Ovary (tissue), 3 donors: Measurements from ENCODE around the gene CAMSAP1.
"Not testable (repeated sequence)": the region's sequence is repeated elsewhere in the genome, so short reads cannot be mapped to it uniquely, and the experiment has no call there.

Experiments
- CTCF ChIP-seq, 3 donors: fragments of 450-650 bp in 2 of 3; fragments of 200-600 bp in 1 of 3; IDR thresholded peaks; one replicate each; pipeline versions ENCODE4 v1.5.1 to v1.8.0; 2016 to 2022; ENCODE audit warnings: antibody characterized with exemption in 3 of 3, mild to moderate bottlenecking in 1 of 3
- EP300 ChIP-seq: sonication (generic); formaldehyde crosslinking; IDR thresholded peaks from one replicate; pipeline ENCODE4 v1.6.1; 2017; ENCODE audit warnings: antibody characterized with exemption
- POLR2A ChIP-seq: fragments of 450-650 bp; IDR thresholded peaks from one replicate; pipeline ENCODE4 v1.6.1; 2017; ENCODE audit warnings: antibody characterized with exemption, mild to moderate bottlenecking, moderate library complexity
- donor health status: DM: no; HTN: no; CAD: no.

GRCh38 chr9:135943604-135944003 is 36.3 kb upstream of the CAMSAP1 start:
- not testable (repeated sequence) for TF ChIP-seq POLR2A; CTCF (IDR thresholded peaks at IDR 0.05); EP300
